Measurements from ENCODE around the gene DDX5.
"Not testable (repeated sequence)": the region's sequence is repeated elsewhere in the genome, so short reads cannot be mapped to it uniquely, and the experiment has no call there.

Gene DDX5

GRCh38 chr17:64491034-64491860, 14.8 kb downstream of the DDX5 start:
- DNase-seq: no peak

GRCh38 chr17:64488301-64488700, 17.8 kb downstream of the DDX5 start:
- DNase-seq: no peak

DNA sequence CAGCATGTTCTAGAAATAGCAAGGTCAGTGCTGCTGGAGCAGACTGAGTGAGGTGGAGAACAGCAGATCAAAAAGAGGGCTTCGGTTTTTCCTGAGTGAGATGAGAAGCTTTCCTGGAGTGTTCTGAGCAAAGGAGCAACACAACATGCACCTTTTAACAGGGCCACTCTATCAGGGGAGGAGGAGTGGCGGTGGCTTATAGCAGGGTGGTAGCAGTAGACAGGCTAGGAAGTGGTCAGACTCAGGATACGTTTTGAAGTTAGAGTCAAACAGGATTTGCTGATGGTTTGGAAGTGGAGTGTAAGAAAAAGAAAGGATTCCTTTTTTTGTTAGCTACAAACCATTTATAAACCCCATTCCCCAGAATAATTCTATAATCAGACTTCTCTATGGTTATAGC, 21.7 kb downstream of the DDX5 start:
- no peak for DNase-seq

DNA sequence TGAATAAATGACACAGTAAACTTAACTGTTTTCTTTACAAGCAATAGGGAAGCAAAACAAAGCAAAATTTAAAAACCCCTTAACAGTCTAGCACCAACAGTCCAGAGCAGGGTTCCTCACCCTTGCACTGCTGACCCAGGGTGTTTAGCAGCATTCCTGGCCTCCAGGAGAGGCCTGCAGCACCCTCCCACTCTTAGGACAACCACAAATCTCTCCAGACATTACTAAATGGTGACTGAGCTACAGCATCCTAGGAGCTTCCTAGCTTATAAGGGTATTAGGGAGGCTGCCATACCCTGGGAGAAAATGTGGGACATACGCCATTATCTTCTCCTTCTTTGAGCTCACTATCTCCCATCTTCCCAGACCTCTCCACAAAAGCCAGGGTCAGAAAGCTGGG, 25.1 kb downstream of the DDX5 start:
- DNase-seq: no peak

- no peak for DNase-seq
These were observed 28.2 kb downstream of the DDX5 start for GRCh38 chr17:64477849-64478248.

DNA sequence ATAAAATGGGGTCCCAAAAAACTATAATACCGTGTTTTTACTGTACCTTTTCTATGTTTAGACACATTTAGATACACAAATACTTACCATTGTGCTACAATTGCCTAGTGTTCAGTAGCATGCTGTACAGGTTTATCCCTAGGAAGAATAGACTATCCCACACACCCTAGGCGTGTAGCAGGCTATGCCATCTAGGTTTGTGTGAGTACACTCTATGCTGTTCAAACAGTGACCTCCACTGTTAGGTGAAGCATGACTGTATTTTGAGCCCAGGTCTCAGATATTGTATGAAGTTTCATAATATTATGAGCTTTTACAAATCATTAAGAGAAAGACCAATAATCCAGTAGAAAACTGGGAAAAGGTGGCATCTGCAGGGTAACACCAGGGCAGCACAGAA, 33.5 kb downstream of the DDX5 start:
- DNase-seq: no peak

DNA sequence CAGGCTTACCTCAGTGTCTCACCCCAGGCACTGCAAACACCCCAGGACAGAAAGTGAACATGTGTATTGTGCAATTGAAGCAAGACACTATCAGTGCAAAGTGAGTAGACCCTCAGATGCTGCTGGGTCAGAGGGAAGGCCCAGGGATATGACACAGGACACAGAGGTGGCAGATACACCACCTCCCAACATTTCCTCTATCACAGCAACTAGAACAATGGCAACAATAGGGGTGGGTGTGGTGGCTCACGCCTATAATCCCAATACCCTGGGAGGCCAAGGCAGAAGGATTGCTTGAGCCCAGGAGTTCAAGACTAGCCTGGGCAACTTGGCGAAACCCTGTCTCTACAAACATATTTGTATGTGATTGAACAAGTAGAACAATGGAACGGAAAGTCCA, 34.6 kb downstream of the DDX5 start:
- DNase-seq: no peak

GRCh38 chr17:64470625-64471024, 35.5 kb downstream of the DDX5 start:
- no peak for DNase-seq

GRCh38 chr17:64466834-64467233, 39.3 kb downstream of the DDX5 start:
- DNase-seq: not testable (repeated sequence)

DNA sequence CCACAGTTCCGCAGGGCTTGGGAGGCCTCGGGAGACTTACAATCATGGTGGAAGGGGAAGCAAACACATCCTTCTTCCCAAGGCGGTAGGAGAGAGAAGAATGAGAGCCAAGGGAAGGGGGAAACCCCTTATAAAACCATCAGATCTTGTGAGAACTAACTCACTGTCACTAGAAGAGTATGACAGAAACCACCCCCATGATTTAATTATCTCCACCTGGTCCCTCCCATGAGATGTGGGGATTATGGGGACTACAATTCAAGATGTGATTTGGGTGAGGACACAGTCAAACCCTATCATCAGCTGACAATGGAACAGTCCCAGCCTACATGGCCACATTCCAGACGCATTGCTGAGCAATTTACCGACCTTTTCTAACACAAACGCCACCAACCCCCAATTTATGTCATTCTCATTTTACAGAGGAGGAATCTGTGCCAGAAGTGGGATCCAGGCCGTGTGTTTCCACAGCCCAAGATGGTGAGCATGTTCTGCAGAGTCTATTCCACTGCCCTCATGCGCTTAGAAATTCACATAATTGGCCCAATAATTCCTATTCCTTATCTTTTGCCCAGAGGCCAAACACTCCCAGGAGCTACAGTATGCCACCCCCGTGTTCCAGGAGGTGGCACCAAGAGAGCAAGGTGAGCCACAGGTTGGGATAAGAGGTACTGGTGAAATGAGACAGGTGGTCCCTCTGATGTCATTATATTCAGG, 39.9 kb downstream of the DDX5 start:
- no peak for DNase-seq

DNA sequence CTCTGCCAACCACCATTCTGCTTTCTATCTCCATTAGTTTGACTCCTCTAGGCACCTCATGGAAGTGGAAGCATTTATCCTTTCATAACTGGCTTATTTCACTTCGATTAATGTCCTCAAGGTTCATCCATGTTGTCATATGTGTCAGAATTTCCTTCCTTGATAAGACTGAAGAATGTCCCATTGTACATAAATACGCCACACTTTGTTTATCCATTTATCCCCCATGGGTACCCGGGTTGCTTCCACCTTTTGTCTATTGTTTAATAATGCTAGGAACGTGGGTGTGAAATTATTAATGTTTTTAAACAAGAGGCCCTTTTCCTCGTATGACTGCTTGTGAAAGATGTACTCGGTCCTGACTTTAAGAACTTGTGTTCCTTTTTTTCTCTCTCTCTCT, 44.3 kb downstream of the DDX5 start:
- no peak for DNase-seq

- no peak for DNase-seq
These were observed 45.1 kb downstream of the DDX5 start for GRCh38 chr17:64460955-64461354.

- not testable (repeated sequence) for DNase-seq
These were observed 46.3 kb downstream of the DDX5 start for GRCh38 chr17:64459818-64460217.

DNA sequence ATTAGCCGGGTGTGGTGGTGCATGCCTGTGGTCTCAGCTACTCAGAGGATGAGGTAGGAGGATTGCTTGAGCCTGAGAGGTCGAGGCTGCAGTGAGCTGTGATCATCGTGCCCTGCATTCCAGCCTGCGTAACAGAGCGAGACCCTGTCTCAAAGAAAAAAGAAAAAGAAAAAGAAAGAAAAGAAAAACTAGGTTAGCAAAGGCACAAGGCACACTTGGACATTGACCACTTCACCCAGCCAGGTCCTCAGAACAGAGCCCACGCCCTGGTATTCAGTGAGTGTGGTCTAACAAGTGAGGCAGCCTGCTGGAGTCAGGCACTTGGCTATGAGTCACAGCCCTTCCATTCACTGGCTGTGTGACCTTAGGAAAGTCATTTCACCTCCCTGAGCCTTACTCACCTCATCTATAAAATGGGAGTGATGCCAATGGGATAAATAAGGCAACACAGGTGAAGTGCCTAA, 46.8 kb downstream of the DDX5 start:
- no peak for DNase-seq

DNA sequence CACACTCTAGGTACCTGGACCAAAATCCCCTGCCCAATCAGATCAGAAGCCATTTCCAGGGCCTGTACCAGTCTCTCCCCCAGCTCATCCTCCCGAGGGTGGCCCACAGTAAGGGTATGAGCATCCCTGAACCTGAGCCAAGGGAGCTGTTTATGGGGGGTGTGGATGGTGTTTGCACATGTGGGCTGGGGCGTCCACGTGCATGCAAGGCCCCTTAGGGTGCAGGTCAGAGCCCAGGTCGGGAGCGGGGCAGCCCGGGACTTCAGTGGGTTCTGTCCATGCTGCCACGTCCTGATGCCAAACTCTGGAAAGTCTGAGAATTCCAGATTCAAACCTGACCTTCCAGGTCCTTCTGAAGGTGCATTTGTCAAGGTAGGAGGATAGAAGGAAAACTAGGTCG, 47.3 kb downstream of the DDX5 start:
- no peak for DNase-seq

- DNase-seq: no peak
These were observed 48.9 kb downstream of the DDX5 start for GRCh38 chr17:64457156-64457555.

DNA sequence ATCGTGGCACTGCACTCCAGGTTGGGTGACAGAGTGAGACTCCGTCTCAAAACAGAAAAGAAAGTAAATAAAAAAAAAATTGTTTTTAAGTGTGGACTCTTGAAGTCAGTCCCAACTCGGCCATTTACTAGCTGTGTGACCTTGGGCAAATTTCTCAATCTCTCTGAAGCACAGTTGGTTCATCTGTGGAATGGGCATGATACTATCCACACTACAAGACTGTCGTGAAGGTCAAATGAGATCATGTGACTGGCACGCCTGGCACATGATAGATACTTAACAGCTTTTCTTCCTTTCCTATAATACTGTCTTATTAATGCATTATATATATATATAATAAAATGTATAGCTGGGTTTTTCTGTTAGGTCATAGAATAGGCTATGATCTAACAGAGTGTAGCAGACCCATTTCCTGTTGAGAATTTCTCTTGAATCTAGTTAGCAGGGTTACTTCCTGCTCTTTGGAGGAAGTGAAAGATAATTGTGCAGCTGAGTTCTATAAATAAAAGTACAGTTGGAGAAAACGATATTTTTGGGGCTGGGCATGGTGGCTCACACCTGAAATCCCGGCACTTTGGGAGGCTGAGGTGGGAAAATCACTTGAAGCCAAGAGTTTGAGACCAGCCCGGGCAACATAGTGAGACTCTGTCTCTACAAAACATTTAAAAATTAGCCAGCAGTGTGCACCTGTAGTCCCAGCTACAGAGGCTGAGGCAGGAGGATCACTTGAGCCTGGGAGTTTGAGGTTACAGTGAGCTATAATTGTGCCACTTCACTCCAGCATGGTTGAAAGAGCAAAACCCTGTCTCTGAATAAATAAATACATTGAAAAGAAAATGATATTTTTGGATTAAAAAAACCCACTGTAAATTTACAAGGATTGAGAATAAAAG, 49.9 kb downstream of the DDX5 start:
- DNase-seq: no peak

GRCh38 chr17:64449545-64449944, 56.5 kb downstream of the DDX5 start:
- DNase-seq: no peak

DNA sequence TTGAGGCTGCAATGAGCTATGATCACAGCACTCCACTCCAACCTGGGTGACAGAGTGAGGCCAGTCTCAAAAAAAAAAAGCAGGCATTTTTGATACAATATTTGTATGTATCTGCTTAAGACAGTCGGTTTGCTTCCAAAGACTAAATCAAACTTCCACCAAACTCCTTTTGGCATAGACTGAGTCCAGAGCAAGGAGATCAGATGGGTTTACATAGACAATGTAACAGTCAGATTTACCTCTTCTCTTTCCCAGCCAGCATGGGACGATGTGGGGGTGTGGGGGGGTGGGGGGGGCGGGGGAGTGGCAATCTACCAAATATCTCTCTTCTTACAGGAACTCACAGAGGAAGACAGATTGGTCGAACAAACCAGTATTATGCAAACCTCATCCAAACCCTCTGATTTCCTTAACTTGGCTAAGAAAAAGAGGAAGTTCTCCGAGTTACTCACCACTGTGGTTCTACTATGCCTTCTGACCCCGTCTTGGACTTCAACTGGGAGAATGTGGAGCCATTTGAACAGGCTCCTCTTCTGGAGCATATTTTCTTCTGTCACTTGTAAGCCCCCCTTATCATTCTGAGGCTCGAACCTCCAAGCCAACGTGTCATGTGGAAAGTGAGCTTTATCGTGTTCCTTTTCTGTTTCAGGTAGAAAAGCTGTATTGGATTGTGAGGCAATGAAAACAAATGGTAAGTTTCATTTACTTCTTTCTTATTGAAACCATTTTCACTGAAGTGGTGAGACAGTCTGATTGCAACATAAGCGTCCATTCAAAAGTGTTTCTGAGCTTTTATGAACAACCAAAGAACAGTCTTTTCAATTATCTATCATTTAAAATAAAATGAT, 57.2 kb downstream of the DDX5 start, which contains the start of gene MILR1:
Gene MILR1 (plus strand): TSS at position 451 of the 848 bp plus-strand sequence. CDS start 54 bp downstream, at position 505.
- no peak for DNase-seq

All from NCI-H446 treated with DMSO at 0.1 percent for 48 hours (cell line).